OCI-M2 (cell line): Measurements from ENCODE around the gene HDAC8.

Source experiments
- DNase-seq: peaks from one replicate; lab custom pipeline; 2025; ENCODE audit not compliant: unreplicated experiment; lab: John Stamatoyannopoulos, UW

The HDAC8 gene

GRCh38 chrX:72381439-72382201, 191.0 kb downstream of the HDAC8 start:
- no peak for DNase-seq

- no peak for DNase-seq
Measured at GRCh38 chrX:72376124-72376523, 196.5 kb downstream of the HDAC8 start.

- no peak for DNase-seq
Measured at GRCh38 chrX:72373136-72373535, 199.5 kb downstream of the HDAC8 start.

DNA sequence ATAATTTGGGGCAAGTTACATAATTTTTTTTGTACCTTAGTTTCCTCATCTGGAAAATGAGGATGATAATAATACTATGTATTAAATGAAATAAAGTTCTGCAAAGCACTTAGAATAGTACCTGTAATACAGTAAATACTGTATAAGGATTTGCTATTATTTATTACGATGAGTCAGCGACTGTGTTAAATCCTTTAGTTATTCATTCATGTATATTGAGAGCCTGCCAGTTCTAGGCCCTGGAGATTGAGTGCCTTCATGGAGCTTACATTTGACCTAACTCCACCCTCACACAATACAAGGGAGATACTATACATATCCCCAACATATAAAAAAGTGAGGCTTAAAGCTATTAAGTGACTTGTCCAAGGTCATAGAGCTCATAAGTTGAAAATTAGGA, 199.9 kb downstream of the HDAC8 start:
- no peak for DNase-seq

GRCh38 chrX:72371405-72371804, 201.2 kb downstream of the HDAC8 start:
- no peak for DNase-seq

- no peak for DNase-seq
Measured at GRCh38 chrX:72368796-72369195, 203.8 kb downstream of the HDAC8 start.

DNA sequence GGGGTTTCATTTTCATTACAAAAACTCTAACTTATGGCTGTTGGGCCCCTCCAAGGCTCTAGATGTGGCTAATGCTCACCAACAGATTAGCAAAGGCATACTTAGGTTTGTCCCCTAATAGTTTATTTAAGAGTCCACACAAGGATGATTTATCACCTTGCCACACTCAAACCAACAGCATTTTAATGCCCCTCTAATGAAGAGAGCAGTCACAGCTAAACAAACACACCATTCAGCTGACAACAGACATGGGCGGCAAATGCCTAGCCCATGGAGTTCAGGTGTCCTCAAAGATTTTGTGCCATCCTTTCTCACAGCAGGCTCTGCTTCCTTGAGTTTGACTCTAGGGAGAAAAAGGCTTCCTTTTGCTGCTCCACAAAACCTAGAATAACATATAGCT, 205.1 kb downstream of the HDAC8 start:
- DNase-seq, result no peak

DNA sequence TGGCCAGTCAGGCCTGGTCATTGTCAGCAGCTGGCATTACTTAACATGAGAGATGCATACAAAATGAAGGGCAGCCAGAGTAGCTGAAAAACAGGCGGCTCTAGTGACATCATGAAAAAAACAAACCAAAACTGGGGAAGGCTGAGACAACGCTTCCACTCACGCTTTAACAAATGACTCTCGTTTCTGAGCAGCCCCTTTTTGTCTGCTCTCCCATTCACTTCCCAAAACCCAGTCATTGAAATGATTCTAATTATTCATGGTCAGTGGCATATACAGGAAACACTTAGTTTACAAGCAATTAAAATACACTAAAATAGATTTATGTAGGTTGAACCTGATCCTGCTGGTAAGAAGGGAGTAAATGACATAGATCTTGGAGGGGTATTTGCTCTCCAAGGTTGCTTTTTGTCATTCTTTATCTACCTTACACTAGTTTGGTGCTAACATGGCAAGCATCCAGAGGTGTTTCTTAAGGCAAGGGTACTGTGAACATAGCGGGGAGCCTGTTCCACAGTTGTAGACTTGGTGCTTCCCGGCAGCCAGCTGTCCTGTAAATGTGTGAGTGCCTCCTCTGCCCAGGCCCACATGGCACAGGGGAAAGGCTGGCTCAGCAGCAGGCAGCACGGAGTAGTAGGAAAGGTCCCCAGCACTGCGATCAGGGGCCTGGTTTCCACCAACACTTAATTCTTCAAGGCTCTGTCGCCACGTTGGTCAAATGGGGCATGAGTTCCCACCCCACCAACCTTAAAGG, 205.8 kb downstream of the HDAC8 start:
- DNase-seq, result no peak

DNA sequence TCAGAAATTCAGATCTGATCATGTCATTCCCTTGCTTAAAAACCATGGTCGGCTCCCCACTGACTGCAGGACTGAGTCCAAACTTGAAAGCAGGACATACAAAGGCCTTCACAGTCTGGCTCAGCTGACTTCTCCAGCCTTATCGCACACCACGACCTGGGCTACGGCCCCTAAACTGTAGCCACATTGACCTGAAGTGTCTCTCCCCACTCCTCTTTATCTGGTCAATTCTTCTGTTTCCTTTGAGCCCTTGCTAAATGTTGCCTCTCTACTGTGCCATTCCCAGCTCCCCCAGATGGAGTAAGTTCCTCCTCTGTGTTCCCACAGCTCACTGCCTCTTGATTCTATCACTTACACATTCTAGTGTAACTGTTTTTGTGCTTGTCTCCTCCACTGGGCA, 206.5 kb downstream of the HDAC8 start:
- DNase-seq, result peak; percentile 6

DNA sequence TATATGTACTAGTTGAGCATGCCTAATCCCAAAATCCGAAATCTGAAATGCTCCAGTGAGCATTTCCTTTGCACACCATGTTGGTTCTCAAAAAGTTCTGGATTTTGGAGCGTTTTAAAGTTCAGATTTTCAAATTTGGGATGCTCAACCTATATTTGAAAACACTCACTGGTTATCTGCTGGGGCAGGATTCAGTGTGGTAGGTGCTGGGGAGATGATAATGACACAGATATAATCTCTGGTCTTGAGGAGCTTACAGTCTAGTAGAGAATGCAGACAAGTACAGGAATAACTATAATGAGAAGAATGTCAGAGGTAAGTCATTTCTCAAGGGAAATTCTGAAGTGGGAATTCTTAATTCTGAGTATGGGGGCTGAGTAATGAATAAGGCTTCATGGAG, 207.5 kb downstream of the HDAC8 start:
- no peak for DNase-seq

DNA sequence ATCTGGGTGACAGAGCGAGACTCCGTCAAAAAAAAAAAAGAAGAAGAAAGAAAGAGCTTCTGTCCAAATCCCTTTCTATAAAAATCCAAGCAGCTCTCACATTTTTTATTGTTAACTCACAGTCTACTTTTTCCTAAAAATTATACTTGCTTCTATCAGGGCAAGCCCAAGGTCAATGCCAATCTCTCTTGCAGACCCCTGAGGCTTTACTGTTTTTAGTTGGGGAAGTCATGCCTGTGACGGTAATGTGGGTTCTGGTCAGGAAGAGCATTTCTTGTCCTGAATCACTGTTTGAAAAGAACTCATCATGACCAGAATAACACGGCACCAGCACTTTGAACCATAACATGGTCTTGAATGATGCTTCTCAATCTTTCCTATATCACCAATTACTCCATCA, 212.3 kb downstream of the HDAC8 start:
- DNase-seq, result no peak

GRCh38 chrX:72358313-72358712, 214.3 kb downstream of the HDAC8 start:
- no peak for DNase-seq

GRCh38 chrX:72352786-72353185, 219.9 kb downstream of the HDAC8 start:
- DNase-seq, result no peak

- no peak for DNase-seq
Measured at GRCh38 chrX:72351606-72352334, 220.9 kb downstream of the HDAC8 start.

DNA sequence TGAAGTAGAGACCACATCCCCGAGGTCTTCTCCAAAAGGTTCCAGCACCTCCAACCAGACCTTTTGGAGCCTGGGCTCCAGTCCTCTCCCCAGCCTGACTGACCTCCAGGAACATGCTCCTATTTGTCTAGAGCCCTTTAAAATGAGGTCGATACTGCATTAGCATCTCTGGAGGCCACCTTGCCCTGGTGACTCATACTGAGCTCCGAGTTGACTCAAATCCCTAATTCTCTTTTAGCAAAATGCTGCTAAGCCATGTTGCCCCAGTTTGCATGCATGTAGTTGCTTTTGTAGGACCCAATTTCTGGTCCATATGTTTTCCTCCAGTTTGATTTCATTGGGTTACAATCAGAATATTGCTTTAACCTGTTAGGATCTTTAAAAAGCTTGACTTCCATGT, 223.5 kb downstream of the HDAC8 start:
- no peak for DNase-seq

- DNase-seq, result no peak
Measured at GRCh38 chrX:72348247-72348979, 224.2 kb downstream of the HDAC8 start.

DNA sequence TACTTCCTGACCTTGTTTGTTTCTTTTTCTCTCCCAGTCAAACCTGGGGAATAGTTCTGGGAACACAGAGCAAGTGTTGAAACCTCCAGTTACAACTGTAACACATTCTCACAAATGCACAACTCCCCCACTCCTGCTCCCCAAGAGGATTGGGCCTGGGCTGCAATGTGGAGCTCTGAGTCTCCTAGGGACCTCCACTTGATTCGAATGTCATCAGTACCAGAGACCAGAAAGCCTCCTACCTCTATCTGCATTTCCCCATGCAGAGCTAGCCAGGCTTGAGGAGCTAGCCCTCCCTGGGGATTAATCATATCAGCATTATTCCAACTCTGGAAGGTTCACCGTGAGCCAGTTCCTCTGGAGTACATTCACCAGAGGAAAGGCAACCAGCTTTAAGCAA, 225.3 kb downstream of the HDAC8 start:
- DNase-seq, result no peak

- DNase-seq, result no peak
Measured at GRCh38 chrX:72346302-72346949, 226.2 kb downstream of the HDAC8 start.

DNA sequence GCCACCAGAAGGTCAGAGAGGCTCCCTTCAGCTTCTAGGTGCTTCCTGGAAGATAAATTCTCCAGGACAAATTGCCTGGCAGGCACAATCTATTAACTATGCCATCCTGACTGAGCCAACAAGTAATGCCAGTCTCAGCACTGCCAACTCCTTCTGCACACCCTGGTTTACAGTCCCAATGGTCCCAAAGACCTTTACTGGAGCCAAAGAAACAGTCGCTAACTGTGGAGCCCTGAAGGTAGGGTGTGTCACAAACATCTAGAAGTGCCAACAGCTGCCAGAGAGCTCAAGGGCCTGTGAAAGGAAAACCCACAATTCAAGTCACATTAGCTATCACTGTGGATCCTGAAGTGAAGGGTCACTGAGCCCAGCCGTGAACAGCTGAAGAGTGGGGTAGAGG, 232.0 kb downstream of the HDAC8 start:
- no peak for DNase-seq

DNA sequence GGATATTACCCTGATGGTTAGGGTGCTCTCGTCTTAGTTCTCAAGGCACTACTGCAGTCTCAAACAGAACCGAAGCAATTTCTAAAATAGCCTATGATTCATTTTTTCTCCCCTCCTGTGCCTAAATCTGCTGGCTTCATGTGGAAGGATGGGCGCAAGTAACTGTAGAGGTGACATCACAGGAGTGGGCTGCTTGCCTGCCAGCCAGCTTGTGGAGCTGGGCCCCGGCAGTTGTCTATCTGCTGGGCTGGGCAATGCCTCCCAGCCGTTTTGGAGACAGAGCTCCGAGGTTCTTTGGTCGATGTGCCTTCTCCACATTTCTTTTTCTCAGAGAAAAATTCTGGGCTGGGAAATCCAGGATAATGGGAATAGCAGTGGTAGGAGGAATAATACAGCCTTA, 232.6 kb downstream of the HDAC8 start:
- DNase-seq, result no peak

DNA sequence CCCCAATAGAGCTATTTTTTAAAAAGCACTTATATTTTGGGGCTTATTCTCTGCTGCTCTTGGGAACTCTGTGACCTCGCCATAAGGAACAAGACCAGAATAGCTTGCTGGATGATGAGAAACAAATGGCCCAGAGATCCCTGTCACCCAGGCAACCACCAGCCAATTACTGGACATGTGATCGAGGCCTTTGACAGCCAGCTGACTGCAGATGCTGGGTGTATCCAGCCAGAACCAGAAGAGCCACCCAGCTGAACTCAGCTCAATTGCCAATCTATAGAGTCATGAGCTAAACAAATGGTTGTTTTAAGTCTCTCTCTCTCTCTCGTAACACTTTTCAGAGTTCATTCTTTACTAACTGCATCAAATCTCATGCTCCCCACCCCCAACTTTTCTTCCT, 242.5 kb downstream of the HDAC8 start:
- DNase-seq, result no peak
